GM21825 (cell line): Measurements from ENCODE around the gene COL5A1.

ENCODE experiments used
- ATAC-seq: cut with Tn5 transposase; IDR thresholded peaks from one replicate; pipeline ENCODE4 v1.9.1; 2021; ENCODE audit warnings: mild to moderate bottlenecking, moderate library complexity; ENCODE audit not compliant: unreplicated experiment

COL5A1 gene

GRCh38 chr9:134724202-134724911 lies 82.8 kb downstream of the COL5A1 start:
- ATAC-seq, result no peak

GRCh38 chr9:134724912-134725604 lies 83.5 kb downstream of the COL5A1 start:
- no peak for ATAC-seq

- no peak for ATAC-seq
Measured at GRCh38 chr9:134725605-134725940, 84.0 kb downstream of the COL5A1 start.

- ATAC-seq, result no peak
Measured at GRCh38 chr9:134726026-134726721, 84.6 kb downstream of the COL5A1 start.

GRCh38 chr9:134726722-134727034 lies 85.1 kb downstream of the COL5A1 start:
- no peak for ATAC-seq

GRCh38 chr9:134728021-134728795 lies 86.6 kb downstream of the COL5A1 start:
- no peak for ATAC-seq

GRCh38 chr9:134728801-134729495 lies 87.3 kb downstream of the COL5A1 start:
- ATAC-seq, result no peak

GRCh38 chr9:134730011-134730760 lies 88.6 kb downstream of the COL5A1 start:
- no peak for ATAC-seq

GRCh38 chr9:134730761-134731496 lies 89.3 kb downstream of the COL5A1 start:
- no peak for ATAC-seq

- ATAC-seq, result no peak
Measured at GRCh38 chr9:134731497-134732391, 90.1 kb downstream of the COL5A1 start.

GRCh38 chr9:134732392-134733110 lies 90.9 kb downstream of the COL5A1 start:
- no peak for ATAC-seq

GRCh38 chr9:134733480-134734232 lies 92.1 kb downstream of the COL5A1 start:
- no peak for ATAC-seq

GRCh38 chr9:134734270-134734669 lies 92.7 kb downstream of the COL5A1 start:
- ATAC-seq, result no peak

- ATAC-seq, result no peak
Measured at GRCh38 chr9:134735441-134736175, 94.0 kb downstream of the COL5A1 start.

- ATAC-seq, result no peak
Measured at GRCh38 chr9:134736791-134737497, 95.3 kb downstream of the COL5A1 start.
